HG03521 (cell line): ENCODE data around the gene FLNC.

Experiments used
- ATAC-seq: cut with Tn5 transposase; IDR thresholded peaks from one replicate; pipeline ENCODE4 v1.9.1; 2021; ENCODE audit warnings: mild to moderate bottlenecking, moderate library complexity; ENCODE audit not compliant: unreplicated experiment

Gene FLNC

DNA sequence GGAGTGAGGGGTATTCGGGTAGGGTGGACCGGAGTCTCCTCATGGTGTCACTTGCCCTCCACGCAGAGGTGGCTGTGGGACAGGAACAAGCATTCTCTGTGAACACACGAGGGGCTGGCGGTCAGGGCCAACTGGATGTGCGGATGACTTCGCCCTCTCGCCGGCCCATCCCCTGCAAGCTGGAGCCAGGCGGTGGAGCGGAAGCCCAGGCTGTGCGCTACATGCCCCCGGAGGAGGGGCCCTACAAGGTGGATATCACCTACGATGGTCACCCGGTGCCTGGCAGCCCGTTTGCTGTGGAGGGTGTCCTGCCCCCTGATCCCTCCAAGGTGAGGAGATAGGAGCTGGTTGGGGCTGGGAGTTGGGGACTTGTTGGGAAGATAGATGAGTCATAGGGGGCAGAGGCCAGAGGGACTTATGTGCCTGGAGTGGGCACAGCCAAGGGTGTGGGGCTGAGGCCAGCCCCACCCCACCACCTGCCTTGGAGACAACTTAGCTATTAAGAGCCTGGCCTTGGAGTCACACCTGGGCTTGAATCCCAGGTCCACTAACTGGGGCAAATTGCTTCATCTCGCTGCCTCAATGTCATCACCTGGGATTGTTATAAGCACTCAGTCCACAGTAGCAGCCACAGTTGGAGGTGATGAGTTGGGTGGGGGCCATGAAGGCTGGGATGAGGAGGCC lies 13.9 kb downstream of the FLNC start:
- ATAC-seq, result no peak

DNA sequence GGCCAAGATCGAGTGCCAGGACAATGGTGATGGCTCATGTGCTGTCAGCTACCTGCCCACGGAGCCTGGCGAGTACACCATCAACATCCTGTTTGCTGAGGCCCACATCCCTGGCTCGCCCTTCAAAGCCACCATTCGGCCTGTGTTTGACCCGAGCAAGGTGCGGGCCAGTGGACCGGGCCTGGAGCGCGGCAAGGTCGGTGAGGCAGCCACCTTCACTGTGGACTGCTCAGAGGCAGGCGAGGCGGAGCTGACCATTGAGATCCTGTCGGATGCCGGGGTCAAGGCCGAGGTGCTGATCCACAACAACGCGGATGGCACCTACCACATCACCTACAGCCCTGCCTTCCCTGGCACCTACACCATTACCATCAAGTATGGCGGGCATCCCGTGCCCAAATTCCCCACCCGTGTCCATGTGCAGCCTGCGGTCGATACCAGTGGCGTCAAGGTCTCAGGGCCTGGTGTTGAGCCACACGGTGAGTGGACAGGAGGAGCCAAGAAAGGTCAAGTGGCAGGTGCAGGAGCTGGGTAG lies 14.6 kb downstream of the FLNC start:
- no peak for ATAC-seq

DNA sequence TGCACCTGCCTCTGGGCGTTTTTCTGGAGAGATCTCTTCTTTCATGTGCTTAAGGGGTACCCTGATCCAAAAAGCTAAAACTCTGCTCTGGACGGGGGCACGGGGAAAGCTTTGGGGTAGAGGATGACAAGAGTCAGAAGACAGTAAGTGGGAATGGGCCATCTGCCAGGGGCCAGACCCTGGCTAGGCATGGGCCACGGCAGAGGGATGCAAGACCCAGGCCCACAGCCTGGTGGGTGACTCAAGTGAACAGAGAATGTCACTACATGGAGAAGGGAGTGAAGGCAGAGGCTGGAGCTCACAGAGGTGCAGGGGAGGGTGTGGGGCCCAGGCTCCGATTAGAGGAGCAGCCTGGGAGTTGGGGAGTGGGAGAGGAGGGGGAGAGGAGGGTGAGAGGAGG lies 15.3 kb downstream of the FLNC start:
- ATAC-seq, result no peak

DNA sequence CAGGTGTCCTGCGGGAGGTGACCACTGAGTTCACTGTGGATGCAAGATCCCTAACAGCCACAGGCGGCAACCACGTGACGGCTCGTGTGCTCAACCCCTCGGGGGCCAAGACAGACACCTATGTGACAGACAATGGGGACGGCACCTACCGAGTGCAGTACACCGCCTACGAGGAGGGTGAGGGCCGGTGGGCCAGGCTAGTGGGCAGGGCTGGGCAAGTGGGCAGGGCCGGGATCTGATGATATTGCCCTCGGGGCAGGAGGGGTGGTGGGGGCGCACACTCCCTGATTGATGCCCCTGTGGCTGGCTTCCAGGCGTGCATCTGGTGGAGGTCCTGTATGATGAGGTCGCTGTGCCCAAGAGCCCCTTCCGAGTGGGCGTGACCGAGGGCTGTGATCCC lies 15.8 kb downstream of the FLNC start:
- ATAC-seq, result no peak

DNA sequence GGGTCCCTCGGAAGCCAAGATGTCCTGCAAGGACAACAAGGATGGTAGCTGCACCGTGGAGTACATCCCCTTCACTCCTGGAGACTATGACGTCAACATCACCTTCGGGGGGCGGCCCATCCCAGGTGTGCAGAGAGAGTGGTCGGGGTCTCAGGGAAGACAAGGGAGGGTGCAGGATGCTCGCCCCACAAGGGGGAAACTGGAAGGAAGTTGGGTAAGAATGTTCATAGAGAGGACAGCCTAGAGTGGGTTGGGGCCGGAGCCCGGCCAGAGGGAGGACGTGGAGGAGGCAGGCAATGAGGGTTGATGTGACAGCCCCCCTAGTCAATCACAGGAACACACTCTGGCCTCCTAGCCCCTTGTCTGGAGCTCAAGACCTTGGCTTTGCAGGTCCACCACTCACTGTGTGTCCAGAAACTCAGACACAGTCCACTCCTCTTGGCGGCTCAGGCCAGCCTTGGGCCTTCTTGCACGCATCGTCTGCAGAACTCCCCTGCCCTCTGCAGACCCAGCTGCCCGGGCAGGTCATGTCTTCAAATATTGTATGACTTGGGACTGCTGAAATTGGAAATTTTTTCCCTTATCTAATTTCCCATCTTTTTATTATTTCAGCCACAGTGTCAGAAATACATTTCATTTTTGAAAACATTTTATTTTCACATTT lies 16.7 kb downstream of the FLNC start:
- ATAC-seq, result no peak

DNA sequence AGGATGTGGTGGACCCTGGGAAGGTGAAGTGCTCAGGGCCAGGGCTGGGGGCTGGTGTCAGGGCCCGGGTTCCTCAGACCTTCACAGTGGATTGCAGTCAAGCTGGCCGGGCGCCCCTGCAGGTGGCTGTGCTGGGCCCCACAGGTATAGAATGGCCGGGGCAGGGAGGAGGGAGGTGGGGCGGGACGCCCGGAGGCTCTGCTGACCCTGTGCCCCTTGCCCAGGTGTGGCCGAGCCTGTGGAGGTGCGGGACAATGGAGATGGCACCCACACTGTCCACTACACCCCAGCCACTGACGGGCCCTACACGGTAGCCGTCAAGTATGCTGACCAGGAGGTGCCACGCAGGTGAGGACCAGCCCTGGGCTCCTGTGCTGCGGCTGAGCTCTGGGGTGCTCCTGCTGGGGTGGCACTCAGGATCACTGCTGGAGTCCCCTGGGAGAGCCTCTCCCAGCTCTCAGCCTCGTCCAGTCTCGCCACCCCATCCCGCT lies 17.6 kb downstream of the FLNC start:
- no peak for ATAC-seq

DNA sequence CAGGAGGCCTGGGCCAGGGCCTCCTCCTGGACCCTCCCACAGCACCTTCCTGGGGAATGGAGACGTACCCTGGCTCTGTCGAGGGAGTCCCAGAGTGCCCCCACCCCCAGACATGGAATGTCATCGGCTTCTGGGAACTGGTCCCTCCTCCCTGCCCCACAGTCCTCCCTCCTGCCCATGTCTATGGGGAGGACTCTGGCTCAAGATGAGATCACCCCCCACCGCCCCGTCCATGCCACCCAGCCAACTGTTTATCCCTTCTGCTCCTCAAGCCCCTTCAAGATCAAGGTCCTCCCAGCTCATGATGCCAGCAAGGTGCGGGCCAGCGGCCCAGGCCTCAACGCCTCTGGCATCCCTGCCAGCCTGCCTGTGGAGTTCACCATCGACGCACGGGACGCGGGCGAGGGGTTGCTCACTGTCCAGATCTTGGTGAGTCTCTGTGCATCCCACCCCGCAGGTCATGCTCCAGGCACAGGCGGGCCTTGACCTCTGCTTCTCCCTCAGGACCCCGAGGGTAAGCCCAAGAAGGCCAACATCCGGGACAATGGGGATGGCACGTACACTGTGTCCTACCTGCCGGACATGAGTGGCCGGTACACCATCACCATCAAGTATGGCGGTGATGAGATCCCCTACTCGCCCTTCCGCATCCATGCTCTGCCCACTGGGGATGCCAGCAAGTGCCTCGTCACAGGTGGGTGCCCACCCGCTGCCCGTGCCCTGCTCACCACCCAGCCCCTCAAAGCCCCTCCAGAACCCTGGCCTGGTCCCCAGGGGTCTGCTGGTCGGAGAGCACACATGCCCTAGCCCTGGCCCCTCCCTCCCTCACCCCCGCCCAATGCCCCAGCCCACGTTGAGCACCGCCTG lies 18.3 kb downstream of the FLNC start:
- no peak for ATAC-seq

DNA sequence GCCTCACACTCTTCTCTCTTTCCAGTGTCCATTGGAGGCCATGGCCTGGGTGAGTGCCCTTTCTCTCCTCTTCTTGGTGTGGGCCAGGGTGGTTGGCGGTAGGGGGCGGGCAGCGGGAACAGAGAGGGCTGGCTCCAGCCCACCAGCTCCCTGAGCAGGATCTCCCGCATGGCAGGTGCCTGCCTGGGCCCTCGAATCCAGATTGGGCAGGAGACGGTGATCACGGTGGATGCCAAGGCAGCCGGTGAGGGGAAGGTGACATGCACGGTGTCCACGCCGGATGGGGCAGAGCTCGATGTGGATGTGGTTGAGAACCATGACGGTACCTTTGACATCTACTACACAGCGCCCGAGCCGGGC lies 18.9 kb downstream of the FLNC start:
- no peak for ATAC-seq

DNA sequence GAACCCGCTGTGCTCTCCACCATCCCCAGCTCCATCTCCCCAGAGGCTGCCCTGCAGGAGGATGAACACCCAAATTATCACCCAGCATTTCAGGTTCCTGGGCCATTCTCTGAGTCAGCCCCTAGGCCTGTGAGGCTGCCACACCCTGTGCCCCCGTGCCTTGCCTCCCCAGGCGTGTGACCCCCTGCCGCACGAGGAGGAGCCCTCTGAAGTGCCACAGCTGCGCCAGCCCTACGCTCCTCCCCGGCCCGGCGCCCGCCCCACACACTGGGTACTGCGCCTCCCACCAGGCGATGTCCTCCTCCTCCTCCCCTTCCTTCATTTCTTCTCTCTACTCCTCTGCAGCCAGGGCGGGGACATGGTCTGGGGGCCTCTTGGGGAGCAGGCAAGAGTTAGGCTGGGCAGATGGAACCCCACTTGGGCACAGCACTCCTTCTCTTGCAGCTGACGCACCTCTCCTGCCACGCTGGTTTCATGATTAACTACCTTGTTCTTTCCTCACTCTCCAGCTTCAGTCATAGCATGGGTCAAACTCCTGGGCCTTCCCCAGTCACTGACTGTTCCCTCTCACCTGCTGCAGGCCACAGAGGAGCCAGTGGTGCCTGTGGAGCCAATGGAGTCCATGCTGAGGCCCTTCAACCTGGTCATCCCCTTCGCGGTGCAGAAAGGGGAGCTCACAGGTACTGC lies 19.7 kb downstream of the FLNC start:
- no peak for ATAC-seq

DNA sequence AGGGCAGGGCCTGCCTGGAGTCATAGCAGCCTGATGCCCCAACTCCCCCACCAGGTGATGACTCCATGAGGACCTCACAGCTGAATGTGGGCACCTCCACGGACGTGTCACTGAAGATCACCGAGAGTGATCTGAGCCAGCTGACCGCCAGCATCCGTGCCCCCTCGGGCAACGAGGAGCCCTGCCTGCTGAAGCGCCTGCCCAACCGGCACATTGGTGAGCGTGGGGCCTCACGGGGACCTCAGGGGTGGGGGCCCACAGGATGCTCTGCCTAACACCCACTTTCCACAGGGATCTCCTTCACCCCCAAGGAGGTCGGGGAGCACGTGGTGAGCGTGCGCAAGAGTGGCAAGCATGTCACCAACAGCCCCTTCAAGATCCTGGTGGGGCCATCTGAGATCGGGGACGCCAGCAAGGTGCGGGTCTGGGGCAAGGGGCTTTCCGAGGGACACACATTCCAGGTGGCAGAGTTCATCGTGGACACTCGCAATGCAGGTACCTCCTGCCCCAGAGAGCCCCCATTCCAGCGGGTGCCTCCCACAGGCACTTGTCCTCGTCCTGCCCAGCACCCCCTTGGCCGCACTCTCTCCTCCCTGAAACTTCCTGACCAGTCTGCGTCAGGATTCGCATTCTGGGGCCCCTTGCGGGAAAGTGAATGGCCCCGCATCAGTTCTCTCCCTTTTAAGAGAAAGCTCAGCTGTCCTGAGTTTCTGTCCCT lies 22.5 kb downstream of the FLNC start:
- ATAC-seq, result no peak

DNA sequence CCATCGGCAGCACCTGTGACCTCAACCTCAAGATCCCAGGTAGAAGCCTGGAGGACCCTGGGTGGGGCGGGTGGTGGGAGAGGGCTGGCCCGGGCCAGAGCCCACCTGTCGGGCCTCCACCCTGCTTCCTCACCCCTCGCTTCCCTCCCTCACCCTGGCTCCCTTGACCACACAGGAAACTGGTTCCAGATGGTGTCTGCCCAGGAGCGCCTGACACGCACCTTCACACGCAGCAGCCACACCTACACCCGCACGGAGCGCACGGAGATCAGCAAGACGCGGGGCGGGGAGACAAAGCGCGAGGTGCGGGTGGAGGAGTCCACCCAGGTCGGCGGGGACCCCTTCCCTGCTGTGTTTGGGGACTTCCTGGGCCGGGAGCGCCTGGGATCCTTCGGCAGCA lies 23.6 kb downstream of the FLNC start:
- ATAC-seq, result no peak

DNA sequence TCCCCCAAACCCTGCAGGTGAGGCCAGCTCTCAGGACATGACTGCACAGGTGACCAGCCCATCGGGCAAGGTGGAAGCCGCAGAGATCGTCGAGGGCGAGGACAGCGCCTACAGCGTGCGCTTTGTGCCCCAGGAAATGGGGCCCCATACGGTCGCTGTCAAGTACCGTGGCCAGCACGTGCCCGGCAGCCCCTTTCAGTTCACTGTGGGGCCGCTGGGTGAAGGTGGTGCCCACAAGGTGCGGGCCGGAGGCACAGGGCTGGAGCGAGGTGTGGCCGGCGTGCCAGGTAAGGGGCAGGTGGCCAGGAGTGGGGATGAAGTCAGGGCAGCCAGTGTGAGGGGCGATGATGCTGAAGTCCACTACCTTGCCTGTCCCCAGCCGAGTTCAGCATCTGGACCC lies 24.2 kb downstream of the FLNC start:
- ATAC-seq, result no peak

DNA sequence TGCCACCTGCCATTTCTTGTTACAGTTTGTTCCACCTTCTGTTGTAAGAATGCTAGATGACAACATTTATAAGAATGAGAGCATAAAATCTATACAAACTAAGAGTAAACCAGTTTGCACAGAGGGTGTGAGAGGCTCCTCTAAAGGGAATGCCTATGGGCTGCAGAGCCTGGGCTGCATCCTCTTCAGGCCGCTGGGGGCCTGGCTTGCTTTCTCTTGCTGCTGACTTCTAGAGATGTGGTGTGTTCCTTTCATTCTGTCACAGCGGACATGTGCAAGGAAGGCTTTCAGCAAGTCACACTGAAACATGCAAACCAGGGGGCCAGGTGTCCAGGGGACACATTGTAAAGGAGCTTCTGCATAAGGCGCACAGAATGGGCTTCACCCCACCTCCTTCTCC lies 25.4 kb downstream of the FLNC start:
- ATAC-seq, result no peak

DNA sequence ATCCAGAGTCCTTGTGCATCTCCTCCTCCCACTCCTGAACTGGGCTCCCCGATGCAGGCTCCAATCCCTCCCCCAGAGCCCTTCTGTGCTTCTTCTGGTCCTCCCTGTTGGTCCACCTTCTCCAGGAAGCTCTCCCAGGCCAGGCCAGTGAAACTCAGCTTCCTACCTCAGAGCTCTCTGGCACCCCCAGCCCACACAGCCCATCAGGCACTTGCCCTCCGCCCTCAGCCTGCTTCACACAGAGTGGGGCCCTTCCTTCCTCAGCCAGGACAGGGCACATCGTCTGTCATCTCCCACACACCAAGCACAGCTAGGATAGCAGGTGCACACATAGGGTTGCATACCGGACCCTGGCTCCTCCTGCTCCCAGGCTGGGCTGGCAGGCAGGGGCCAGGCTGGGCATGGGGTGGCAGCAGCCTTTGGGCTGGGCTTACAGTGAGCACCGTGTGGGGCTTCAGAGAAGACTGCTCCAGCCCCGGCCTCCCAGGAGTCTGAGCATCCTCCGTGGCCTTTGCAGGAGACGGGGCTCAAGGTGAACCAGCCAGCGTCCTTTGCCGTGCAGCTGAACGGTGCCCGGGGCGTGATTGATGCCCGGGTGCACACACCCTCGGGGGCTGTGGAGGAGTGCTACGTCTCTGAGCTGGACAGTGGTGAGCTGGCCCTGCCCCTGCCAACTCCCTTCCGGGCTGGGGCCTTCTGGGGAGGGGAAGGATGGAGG lies 26.0 kb downstream of the FLNC start:
- no peak for ATAC-seq

DNA sequence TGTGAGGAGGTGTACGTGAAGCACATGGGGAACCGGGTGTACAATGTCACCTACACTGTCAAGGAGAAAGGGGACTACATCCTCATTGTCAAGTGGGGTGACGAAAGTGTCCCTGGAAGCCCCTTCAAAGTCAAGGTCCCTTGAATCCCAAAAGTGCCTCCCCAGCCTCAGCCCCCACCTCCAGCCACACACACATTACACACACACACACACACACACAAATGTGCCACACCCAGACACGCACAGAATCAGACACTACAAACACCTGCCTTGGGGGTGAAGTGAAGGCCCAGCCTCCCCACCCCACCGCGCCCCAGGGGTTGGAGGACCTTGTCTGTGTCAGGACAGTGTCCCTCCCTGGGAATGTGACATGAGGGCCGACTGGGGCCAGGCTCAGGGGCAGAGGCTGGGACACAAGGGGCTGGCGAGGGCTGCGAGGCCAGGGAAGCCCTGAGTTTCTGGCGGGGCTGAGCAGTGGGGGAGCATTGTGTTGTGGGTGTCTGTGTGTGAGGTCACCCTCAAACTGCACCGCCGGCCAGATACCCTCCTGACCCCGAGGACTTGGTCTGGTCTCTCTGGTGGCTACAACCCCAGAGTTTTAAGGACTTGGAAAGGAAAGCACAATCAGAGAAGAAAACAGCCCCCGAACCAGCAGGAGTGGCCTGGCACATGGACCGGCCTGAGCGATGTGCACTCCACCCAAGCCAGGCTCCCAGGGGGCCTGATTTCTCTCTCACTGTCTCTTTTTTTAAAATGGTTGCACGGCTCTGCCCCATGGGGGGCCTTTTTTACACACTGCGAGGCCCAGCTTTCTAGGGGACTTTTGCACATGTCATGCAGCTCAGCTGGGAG lies 28.4 kb downstream of the FLNC start:
- ATAC-seq, result no peak

DNA sequence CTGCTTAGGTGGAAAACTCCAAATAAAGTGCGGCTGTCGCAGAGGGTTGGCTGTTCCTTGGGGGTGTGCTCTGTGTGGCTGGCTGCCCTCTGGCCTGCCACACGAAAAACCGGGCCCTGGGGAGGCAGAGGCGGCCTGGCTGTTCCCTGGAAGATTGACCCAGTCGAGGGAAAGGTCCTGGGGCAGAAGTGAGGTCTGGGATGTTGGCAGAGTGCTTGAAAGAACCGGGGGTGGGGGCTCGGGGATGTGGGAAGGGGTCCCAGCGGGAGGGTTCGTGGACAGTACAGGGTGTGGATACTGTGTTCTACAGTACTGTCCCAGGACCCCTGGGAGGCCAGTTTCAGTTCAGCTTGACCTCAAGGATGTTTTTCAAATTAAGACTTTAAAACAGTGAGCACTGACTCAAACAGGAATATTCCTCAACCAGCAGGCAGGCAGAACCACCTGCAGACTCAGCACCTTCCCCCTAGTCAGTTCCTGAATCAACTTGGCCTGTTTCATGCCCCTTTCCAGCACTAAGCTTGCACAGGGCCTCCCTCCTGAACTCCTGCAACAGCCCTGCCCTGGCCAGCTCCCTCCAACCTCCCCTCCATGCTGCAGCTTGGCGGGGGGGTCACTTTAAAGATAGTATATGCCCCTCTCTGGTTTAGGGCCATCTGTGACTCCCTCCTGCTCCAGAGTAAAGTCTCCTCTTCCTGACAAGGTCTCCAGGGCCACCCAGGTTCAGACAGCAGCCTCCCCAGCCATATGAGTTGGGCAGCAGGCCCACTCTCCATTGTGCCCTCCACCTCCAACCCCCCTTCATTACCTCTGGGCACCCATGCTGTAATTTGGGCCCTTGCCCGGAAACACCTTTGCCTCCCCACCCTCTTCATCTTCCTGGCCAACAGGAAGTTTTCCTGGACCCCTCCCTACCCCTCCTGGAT lies 29.3 kb downstream of the FLNC start:
- ATAC-seq, result no peak

DNA sequence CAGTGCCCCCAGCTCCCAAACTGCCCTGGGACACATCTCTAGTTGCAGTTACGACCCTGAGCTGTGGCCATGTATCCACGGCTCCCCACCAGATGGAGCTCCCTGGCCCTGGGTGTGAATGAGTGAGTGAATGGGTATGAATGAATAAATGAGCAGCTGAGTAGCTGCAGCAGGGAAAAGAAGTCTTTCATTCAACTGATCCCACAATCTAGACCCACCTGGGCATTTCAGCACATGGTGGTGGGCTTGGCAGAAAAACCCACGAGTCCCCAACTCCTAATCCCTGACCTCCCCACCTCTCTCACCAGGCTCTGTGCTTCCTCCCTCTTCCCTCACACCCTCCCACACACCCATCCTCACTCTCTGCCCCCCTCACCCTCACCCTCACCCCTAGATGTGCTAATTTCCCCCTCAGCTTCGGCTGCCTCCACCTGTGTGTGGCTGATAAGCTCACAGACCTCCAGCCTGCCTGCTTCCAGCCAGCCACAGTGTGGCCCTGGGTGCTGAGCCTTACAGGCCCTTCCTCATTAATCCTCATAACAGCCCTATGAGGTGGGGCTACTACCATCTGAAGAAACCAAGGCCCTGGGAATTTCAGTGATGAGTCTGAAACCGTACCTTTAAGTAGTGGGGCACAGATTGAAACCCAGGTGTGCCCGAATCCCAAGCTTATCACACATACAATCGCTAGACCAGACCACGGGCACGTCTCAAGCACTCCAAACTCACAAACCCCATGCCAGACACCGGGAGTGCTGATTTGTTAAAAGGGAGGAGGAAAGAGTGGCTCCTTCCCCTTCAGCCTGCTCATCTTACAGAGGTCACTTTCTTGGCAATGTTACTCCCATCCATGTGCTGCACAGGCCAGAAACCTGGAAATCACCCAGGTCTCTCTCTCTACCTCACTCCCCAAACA lies 30.2 kb downstream of the FLNC start:
- no peak for ATAC-seq
